AG04450 (cell line): ENCODE results near the gene ENTPD7. TPM values are rescaled to one million over a fixed set of nuclear protein-coding genes. Genes with fewer than 3 reads are reported as not detected.

Experiments used
- CTCF ChIA-PET: fragments of 300-600, 350-600 bp; formaldehyde crosslinking; extraction: SDS; loops from one replicate; lab custom pipeline; 2022; ENCODE audit warnings: antibody characterized with exemption, inconsistent platforms; lab: Charles Lee
- POLR2A ChIA-PET: fragments of 350-600 bp; formaldehyde crosslinking; extraction: SDS; loops from one replicate; lab custom pipeline; 2021; ENCODE audit warnings: antibody characterized with exemption, inconsistent platforms; lab: Yijun Ruan, JAX
- DNase-seq: peaks from one replicate; pipeline ENCODE4 v3.0.0-alpha.2; 2011; ENCODE audit warnings: low read depth, low spot score
- H3K27ac ChIP-seq: one replicate; pipeline ENCODE4 v1.5.1; 2012; ENCODE audit warnings: low read depth, low read length, control low read depth
- H3K27me3 ChIP-seq: one replicate; pipeline ENCODE4 v1.6.0; 2012; ENCODE audit warnings: low read length; ENCODE audit not compliant: control insufficient read depth, insufficient read depth
- H3K4me3 ChIP-seq: 2 replicates; pipeline ENCODE4 v1.5.1; 2011; ENCODE audit warnings: mild to moderate bottlenecking, low read depth, low read length, control low read depth
- H3K9me3 ChIP-seq: 2 replicates; pipeline ENCODE4 v1.5.1; 2012; ENCODE audit warnings: low read length; ENCODE audit not compliant: control insufficient read depth, insufficient read depth
- polyA minus RNA-seq: library from RNA; depleted of rRNA, polyadenylated mRNA; stranded (reverse); fragments of >200 nt; gene quantifications from 2 replicates; pipeline ENCODE4 v1.2.3, GENCODE V29; 2011; rRNA and poly(A)+ RNA removed
- polyA plus RNA-seq: library from polyadenylated mRNA; depleted of rRNA; stranded (reverse); fragments of >200 nt; gene quantifications from 2 replicates; pipeline ENCODE4 v1.2.3, GENCODE V29; 2011; rRNA removed
- TF ChIP-seq, protein P1 (sequence below): IDR thresholded peaks from 2 replicates; pipeline ENCODE4 v1.5.1; 2011; ENCODE audit warnings: low read depth, low read length, control low read depth, inconsistent platforms

Gene ENTPD7, protein sequence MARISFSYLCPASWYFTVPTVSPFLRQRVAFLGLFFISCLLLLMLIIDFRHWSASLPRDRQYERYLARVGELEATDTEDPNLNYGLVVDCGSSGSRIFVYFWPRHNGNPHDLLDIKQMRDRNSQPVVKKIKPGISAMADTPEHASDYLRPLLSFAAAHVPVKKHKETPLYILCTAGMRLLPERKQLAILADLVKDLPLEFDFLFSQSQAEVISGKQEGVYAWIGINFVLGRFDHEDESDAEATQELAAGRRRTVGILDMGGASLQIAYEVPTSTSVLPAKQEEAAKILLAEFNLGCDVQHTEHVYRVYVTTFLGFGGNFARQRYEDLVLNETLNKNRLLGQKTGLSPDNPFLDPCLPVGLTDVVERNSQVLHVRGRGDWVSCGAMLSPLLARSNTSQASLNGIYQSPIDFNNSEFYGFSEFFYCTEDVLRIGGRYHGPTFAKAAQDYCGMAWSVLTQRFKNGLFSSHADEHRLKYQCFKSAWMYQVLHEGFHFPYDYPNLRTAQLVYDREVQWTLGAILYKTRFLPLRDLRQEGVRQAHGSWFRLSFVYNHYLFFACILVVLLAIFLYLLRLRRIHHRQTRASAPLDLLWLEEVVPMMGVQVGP
- polyA plus RNA-seq (14.4 and 16.2 TPM in 2 replicates), polyA minus RNA-seq (30.8 and 34.4 TPM in 2 replicates)

DNA sequence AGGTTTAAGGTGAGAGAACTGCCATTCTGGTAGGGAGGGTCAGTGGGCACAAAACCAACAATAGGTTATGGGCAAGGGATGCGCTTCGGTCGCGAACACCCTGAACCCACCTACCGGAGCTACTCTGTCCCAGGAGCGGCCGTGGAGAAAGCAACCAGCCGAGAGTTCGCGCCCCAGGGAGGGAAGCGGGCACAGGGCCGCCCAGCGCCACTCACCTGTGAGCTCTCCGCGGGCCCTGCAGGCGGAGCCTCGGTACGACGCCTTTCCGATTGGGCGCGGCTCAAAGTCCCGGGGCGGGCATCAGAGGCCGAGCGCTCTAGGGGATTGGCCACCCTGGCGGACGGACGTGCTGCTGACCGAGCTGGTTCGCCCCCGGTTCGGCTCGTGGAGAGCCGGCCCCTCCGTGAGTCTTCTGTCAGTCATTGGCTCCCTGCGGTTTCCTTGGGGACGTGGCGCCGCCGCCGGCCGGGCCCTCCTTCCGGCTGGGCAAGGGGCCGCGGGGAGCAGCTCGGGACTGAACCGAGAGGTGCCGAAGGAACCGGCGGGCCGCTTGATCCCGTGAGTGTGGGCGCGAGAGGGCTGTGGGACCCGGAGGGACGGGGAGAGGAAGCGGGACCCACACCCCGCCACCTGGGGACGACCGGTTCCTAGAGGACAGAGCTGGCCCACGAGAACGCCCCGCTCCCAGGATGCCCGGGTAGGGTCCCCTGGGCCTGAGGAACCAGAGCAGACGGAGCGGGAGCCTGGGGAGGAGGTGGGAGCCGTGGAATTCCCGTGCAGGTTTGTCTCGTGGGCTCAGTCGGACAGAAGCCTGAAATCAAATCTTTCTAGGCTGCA, at the start of gene ENTPD7:
TSS of gene ENTPD7 (plus strand) at position 479 of the 837 bp plus-strand sequence. CDS start 448 bp downstream, outside the sequence.
- peak; percentile 87 for DNase-seq

DNA sequence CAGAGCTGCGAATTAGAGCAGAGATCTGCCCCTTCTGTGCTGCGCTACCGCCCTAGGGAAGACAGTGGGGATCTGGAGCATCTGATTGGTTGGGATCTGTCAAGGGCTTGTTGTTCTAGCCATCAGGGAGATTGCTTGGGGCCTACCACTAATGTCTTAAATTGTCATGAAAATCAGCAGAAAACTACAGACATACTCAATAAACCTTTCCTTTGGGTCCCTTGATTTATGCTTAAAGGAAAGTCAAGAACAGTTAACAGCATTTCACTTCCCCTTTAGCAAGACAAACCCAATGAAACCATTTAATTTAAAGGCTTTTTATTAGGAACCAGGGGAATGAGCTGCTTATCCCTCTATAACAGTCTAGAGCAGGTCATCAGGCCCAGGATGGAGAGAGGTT, 49.1 kb upstream of the ENTPD7 start:
- ChIA-PET POLR2A (no interaction called here), CTCF (interaction anchor here (0.7 to 16.6 kb wide), 5 partner anchors 20 to 594 kb away, joined by 3 to 413 read pairs (median 33); partner anchors contain the start of gene GOT1)
- TF ChIP-seq, protein P1, sequence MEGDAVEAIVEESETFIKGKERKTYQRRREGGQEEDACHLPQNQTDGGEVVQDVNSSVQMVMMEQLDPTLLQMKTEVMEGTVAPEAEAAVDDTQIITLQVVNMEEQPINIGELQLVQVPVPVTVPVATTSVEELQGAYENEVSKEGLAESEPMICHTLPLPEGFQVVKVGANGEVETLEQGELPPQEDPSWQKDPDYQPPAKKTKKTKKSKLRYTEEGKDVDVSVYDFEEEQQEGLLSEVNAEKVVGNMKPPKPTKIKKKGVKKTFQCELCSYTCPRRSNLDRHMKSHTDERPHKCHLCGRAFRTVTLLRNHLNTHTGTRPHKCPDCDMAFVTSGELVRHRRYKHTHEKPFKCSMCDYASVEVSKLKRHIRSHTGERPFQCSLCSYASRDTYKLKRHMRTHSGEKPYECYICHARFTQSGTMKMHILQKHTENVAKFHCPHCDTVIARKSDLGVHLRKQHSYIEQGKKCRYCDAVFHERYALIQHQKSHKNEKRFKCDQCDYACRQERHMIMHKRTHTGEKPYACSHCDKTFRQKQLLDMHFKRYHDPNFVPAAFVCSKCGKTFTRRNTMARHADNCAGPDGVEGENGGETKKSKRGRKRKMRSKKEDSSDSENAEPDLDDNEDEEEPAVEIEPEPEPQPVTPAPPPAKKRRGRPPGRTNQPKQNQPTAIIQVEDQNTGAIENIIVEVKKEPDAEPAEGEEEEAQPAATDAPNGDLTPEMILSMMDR, result no peak
- H3K4me3 ChIP-seq, result no peak overlapping the region
- no peak for DNase-seq
- H3K27me3 ChIP-seq, result no peaks in the 10 kb centered on the region
- no peak overlapping the region for H3K27ac ChIP-seq
- no peaks in the 10 kb centered on the region for H3K9me3 ChIP-seq

More for the DNA sequence above, at the start of gene ENTPD7:
- H3K9me3 ChIP-seq, result no peaks in the 10 kb centered on the region; the same call in 1 of the 2 replicates
- POLR2A ChIA-PET, result interaction anchor here (0.7 to 1.9 kb wide), 9 partner anchors 8 to 73 kb away, joined by 3 to 20 read pairs (median 3); partner anchors contain the start of genes COX15, CUTC and SLC25A28
- peak within 1 kb of the TSS; percentile 66 for H3K27ac ChIP-seq
- peak within 1 kb of the TSS; percentile 92 for H3K4me3 ChIP-seq
- CTCF ChIA-PET, result interaction anchor here (0.8 to 3.1 kb wide), 4 partner anchors 17 to 52 kb away, joined by 3 to 15 read pairs (median 6); no protein-coding TSS in a partner anchor
- TF ChIP-seq, protein P1, result peak; percentile 16; the same call in 1 of the 2 replicates
- H3K27me3 ChIP-seq, result no peaks in the 10 kb centered on the region

DNA sequence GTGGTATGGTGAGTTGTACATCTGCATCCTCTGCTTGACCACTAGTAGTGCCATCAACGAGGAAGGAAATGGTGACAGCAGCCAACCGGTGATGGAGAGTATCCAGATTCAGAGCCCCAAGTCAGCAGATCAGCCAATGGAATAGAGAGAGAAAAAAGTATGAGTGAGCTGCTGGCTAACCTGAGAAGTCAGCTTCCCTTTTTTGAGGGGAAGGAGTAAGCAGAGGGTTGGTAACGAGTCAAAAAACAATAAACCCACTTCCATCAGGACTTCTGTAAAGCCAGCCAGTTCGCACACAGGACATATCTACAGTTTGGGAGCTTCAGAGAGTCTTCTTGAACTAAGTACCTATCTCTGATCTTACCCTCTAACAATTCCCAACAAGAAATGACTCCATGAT, 48.0 kb upstream of the ENTPD7 start:
- DNase-seq, result no peak
- ChIA-PET CTCF (interaction anchor here (0.5 to 16.6 kb wide), 20 partner anchors 8 to 329 kb away, joined by 3 to 413 read pairs (median 6); partner anchors contain the start of gene GOT1), POLR2A (no interaction called here)
- Histone ChIP-seq H3K27ac (no peak overlapping the region), H3K9me3 (no peaks in the 10 kb centered on the region), H3K4me3 (no peak overlapping the region), H3K27me3 (no peaks in the 10 kb centered on the region)
- TF ChIP-seq, protein P1, result no peak

DNA sequence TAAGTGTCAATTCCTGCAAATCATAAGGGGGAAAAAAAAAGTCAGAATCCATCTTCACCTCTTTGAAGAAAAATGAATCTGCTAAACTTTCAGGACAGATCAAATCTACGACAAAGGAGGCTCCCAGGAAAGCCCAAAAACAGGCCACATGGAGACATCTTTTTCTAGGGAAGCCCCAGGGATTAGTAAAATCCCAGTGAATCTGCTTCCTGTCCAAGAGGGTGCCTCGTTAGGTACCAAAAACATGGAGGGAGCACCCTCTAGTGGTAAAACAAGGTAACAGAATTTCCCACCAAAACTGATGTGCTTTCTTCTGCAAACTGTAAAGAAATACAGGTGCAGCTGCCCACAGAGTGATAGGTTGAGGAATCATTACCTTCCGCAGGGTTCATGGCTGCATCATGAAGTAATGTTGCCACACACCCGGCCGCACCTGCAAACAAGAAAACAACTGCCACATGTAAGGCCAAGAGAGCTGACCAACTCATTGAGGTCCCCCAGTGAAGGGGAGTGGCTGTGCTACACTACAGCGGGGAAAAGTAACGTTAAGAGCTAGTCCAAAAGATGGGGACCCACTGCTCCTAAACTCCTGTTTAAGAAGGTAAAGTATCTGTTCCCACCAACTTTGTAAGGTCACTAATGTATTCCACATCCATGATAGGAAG, 47.0 kb upstream of the ENTPD7 start:
- peak; percentile 13 for DNase-seq
- ChIA-PET CTCF (interaction anchor here (0.5 to 16.6 kb wide), 25 partner anchors 9 to 396 kb away, joined by 3 to 413 read pairs (median 4); partner anchors contain the start of gene GOT1), POLR2A (interaction anchor here (0.5 to 1.3 kb wide), 2 partner anchors 182 to 1171 kb away, joined by 3 to 4 read pairs; partner anchors contain the start of gene GOT1)
- H3K4me3 ChIP-seq, result no peak overlapping the region
- H3K9me3 ChIP-seq, result no peaks in the 10 kb centered on the region
- H3K27ac ChIP-seq, result no peak overlapping the region
- no peaks in the 10 kb centered on the region for H3K27me3 ChIP-seq
- TF ChIP-seq, protein P1, result peak; percentile 89
